ENCODE data around the gene INKA2. TPM values are rescaled to one million over a fixed set of nuclear protein-coding genes. Genes with fewer than 3 reads are reported as not detected.

Gene INKA2
- total and polyA plus RNA-seq, 2 experiments from 2014 or later = 3.7 to 8.4 TPM

DNA sequence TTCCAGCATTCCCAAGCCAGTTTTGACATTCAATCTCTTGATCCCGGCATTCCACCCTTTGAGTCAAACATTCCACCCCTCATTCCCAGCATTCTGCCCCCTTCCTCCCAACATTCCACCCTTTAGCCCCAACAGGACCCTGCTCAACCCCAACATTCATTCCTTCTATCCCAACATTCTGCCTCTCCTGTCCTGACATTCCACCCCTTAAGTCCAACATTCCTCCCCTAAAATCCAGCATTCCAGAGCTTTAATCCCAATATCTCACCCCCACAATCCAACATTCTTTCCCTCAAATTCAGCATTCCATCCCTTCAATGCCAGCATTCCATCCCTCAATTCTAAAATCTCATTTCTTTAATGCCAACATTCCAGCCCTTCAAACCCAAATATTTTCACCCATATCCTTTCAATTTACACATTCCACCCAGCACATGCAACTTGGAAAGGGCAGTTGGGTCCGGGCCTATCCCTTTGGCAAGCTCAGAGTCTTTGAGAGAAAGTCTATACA is 39.4 kb upstream of the INKA2 start:
- Histone ChIP-seq H3K4me2 (no peak overlapping the region), H3K27ac (ENCODE audit: low read depth) (peak overlapping the region; percentile 14; the same call in 1 of the 2 replicates), H3K27me3 (ENCODE audit: insufficient read depth) (no peaks in the 10 kb centered on the region), H3K4me1 (ENCODE audit: insufficient read depth) (peaks cover 3% of the 10 kb centered on the region; the same call in 1 of the 2 replicates), H3K4me3 (no peak overlapping the region), H4K20me1 (replicated peaks; ENCODE audit: insufficient read depth) (no peaks in the 10 kb centered on the region), H3K79me2 (replicated peaks; ENCODE audit: insufficient read depth) (no peaks in the 10 kb centered on the region), H3K36me3 (ENCODE audit: insufficient read depth) (no peaks in the 10 kb centered on the region), H2AFZ (no peak overlapping the region), H3K9me2 (ENCODE audit: insufficient read depth) (peaks cover 15% of the 10 kb centered on the region), H3F3A (replicated peaks; ENCODE audit: low read depth) (no peaks in the 10 kb centered on the region)
- peaks cover 25% of the 10 kb centered on the region; the same call in 2 of the 3 replicates for H3K4me1 Mint-ChIP-seq
- H3K9me3 Mint-ChIP-seq = no peaks in the 10 kb centered on the region; the same call in 1 of the 3 replicates
- H3K4me3 Mint-ChIP-seq = no peak overlapping the region
- H3K27ac Mint-ChIP-seq = no peak overlapping the region
- ATAC-seq = peak; percentile 69
- H3K36me3 Mint-ChIP-seq (ENCODE audit: low read depth) = no peaks in the 10 kb centered on the region
- H3K27me3 Mint-ChIP-seq (ENCODE audit: insufficient read depth, low read depth, poor library complexity) = peaks cover 1% of the 10 kb centered on the region
- peak; percentile 83 for DNase-seq (ENCODE audit: low spot score)
- TF ChIP-seq, protein P1, sequence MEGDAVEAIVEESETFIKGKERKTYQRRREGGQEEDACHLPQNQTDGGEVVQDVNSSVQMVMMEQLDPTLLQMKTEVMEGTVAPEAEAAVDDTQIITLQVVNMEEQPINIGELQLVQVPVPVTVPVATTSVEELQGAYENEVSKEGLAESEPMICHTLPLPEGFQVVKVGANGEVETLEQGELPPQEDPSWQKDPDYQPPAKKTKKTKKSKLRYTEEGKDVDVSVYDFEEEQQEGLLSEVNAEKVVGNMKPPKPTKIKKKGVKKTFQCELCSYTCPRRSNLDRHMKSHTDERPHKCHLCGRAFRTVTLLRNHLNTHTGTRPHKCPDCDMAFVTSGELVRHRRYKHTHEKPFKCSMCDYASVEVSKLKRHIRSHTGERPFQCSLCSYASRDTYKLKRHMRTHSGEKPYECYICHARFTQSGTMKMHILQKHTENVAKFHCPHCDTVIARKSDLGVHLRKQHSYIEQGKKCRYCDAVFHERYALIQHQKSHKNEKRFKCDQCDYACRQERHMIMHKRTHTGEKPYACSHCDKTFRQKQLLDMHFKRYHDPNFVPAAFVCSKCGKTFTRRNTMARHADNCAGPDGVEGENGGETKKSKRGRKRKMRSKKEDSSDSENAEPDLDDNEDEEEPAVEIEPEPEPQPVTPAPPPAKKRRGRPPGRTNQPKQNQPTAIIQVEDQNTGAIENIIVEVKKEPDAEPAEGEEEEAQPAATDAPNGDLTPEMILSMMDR (conservative IDR thresholded peaks at IDR 0.05; ENCODE audit: low read depth in 2 of 2) = no peak
- no peak for TF ChIP-seq NANOG (IDR thresholded peaks at IDR 0.05; ENCODE audit: borderline replicate concordance)
- no peak for TF ChIP-seq EZH2phosphoT487 (IDR thresholded peaks at IDR 0.05; ENCODE audit: unreplicated experiment)
- no peak for TF ChIP-seq ZNF114 (CRISPR knock-in tag; IDR thresholded peaks at IDR 0.05)
- TF ChIP-seq EZH2 (IDR thresholded peaks at IDR 0.05; ENCODE audit: low read depth, unreplicated experiment) = no peak
- TF ChIP-seq JUNB (IDR thresholded peaks at IDR 0.05; ENCODE audit: unreplicated experiment) = no peak
- TF ChIP-seq, protein P2, sequence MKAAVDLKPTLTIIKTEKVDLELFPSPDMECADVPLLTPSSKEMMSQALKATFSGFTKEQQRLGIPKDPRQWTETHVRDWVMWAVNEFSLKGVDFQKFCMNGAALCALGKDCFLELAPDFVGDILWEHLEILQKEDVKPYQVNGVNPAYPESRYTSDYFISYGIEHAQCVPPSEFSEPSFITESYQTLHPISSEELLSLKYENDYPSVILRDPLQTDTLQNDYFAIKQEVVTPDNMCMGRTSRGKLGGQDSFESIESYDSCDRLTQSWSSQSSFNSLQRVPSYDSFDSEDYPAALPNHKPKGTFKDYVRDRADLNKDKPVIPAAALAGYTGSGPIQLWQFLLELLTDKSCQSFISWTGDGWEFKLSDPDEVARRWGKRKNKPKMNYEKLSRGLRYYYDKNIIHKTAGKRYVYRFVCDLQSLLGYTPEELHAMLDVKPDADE (IDR thresholded peaks at IDR 0.05) = no peak
- TF ChIP-seq, protein P3, sequence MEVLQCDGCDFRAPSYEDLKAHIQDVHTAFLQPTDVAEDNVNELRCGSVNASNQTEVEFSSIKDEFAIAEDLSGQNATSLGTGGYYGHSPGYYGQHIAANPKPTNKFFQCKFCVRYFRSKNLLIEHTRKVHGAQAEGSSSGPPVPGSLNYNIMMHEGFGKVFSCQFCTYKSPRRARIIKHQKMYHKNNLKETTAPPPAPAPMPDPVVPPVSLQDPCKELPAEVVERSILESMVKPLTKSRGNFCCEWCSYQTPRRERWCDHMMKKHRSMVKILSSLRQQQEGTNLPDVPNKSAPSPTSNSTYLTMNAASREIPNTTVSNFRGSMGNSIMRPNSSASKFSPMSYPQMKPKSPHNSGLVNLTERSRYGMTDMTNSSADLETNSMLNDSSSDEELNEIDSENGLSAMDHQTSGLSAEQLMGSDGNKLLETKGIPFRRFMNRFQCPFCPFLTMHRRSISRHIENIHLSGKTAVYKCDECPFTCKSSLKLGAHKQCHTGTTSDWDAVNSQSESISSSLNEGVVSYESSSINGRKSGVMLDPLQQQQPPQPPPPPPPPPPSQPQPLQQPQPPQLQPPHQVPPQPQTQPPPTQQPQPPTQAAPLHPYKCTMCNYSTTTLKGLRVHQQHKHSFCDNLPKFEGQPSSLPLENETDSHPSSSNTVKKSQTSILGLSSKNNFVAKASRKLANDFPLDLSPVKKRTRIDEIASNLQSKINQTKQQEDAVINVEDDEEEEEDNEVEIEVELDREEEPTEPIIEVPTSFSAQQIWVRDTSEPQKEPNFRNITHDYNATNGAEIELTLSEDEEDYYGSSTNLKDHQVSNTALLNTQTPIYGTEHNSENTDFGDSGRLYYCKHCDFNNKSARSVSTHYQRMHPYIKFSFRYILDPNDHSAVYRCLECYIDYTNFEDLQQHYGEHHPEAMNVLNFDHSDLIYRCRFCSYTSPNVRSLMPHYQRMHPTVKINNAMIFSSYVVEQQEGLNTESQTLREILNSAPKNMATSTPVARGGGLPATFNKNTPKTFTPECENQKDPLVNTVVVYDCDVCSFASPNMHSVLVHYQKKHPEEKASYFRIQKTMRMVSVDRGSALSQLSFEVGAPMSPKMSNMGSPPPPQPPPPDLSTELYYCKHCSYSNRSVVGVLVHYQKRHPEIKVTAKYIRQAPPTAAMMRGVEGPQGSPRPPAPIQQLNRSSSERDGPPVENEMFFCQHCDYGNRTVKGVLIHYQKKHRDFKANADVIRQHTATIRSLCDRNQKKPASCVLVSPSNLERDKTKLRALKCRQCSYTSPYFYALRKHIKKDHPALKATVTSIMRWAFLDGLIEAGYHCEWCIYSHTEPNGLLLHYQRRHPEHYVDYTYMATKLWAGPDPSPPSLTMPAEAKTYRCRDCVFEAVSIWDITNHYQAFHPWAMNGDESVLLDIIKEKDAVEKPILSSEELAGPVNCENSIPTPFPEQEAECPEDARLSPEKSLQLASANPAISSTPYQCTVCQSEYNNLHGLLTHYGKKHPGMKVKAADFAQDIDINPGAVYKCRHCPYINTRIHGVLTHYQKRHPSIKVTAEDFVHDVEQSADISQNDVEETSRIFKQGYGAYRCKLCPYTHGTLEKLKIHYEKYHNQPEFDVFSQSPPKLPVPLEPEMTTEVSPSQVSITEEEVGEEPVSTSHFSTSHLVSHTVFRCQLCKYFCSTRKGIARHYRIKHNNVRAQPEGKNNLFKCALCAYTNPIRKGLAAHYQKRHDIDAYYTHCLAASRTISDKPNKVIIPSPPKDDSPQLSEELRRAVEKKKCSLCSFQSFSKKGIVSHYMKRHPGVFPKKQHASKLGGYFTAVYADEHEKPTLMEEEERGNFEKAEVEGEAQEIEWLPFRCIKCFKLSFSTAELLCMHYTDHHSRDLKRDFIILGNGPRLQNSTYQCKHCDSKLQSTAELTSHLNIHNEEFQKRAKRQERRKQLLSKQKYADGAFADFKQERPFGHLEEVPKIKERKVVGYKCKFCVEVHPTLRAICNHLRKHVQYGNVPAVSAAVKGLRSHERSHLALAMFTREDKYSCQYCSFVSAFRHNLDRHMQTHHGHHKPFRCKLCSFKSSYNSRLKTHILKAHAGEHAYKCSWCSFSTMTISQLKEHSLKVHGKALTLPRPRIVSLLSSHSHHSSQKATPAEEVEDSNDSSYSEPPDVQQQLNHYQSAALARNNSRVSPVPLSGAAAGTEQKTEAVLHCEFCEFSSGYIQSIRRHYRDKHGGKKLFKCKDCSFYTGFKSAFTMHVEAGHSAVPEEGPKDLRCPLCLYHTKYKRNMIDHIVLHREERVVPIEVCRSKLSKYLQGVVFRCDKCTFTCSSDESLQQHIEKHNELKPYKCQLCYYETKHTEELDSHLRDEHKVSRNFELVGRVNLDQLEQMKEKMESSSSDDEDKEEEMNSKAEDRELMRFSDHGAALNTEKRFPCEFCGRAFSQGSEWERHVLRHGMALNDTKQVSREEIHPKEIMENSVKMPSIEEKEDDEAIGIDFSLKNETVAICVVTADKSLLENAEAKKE (CRISPR knock-in tag; IDR thresholded peaks at IDR 0.05) = no peak
- no peak for TF ChIP-seq ZNF331 (CRISPR knock-in tag; IDR thresholded peaks at IDR 0.05; ENCODE audit: low read depth)
- TF ChIP-seq STAT1 (IDR thresholded peaks at IDR 0.05; ENCODE audit: unreplicated experiment) = no peak
- TF ChIP-seq, protein P4, sequence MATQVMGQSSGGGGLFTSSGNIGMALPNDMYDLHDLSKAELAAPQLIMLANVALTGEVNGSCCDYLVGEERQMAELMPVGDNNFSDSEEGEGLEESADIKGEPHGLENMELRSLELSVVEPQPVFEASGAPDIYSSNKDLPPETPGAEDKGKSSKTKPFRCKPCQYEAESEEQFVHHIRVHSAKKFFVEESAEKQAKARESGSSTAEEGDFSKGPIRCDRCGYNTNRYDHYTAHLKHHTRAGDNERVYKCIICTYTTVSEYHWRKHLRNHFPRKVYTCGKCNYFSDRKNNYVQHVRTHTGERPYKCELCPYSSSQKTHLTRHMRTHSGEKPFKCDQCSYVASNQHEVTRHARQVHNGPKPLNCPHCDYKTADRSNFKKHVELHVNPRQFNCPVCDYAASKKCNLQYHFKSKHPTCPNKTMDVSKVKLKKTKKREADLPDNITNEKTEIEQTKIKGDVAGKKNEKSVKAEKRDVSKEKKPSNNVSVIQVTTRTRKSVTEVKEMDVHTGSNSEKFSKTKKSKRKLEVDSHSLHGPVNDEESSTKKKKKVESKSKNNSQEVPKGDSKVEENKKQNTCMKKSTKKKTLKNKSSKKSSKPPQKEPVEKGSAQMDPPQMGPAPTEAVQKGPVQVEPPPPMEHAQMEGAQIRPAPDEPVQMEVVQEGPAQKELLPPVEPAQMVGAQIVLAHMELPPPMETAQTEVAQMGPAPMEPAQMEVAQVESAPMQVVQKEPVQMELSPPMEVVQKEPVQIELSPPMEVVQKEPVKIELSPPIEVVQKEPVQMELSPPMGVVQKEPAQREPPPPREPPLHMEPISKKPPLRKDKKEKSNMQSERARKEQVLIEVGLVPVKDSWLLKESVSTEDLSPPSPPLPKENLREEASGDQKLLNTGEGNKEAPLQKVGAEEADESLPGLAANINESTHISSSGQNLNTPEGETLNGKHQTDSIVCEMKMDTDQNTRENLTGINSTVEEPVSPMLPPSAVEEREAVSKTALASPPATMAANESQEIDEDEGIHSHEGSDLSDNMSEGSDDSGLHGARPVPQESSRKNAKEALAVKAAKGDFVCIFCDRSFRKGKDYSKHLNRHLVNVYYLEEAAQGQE (IDR thresholded peaks at IDR 0.05; ENCODE audit: unreplicated experiment) = no peak
- no peak for TF ChIP-seq CREB1 (CRISPR knock-in tag; IDR thresholded peaks at IDR 0.05; ENCODE audit: low read depth)
- TF ChIP-seq POLR2AphosphoS5 (IDR thresholded peaks at IDR 0.05; ENCODE audit: low read depth) = no peak
